Islet precursor cell (in vitro differentiated cells): ENCODE measurements around the gene TM9SF3.
A peak's percentile ranks its signal among the peaks of the same experiment; 100 is the strongest.
"Not testable (repeated sequence)": the region's sequence is repeated elsewhere in the genome, so short reads cannot be mapped to it uniquely, and the experiment has no call there.

ENCODE experiments used
- DNase-seq: peaks from one replicate; pipeline ENCODE4 v3.0.0-alpha.2; 2018

TM9SF3 gene

DNA sequence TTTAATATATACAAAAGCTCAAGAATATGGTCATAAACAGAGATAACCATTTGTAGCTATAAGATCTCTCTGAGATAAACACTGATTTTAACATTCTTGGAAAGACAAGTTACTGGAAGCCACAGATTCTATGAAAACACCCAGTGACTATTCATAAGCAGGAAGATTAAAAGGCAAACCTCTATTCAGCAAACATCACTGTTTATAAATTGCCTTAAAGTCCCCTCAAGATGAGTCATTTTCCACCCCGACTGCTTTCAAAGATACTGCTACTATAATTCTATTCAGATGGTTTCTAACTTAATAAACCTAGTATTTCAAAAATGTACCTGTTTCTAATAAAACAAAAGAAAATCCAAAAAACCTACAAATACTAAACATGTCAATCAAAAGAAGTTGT lies 21.0 kb downstream of the TM9SF3 start:
- DNase-seq: no peak

DNA sequence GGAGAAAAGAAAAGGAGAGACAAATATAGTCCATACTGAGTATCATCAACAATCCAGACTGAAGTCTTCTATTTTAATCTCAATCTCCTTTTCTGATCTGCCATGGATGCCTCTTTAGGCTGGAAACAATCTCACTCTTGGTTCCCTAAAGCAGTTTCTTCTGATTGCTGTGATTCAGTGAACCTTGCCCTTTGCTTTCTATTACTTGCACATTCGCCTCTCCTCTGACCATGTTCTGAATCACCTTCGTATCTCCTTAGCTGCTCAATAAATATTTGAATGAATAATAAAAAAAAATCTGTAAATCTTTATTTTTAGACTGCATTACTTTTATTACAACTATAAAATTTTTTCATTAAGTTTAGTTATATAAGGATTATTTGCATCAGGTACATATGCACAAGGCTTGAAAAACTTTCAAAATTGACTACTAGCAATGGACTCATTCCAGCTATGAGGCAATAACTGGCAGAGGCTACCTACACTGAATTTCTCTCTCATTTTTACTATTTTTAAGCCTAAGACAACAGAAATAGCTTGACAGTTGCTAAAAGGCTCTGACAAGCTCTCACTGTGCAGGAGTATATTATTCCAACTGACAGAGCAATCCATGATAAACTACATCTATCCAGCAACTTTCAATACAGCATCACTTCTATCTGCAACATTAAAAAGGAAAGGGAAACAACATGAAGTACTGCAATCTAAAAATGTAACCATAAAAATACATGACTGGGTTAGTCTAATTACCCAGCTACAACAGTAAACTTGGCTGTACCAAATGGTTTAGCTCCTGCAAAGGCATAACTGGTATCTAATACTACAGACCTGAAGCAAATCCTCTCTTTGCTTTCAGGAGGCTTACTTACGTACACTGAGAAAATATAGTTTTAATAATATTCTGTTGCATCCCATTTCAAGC lies 25.6 kb downstream of the TM9SF3 start:
- no peak for DNase-seq

DNA sequence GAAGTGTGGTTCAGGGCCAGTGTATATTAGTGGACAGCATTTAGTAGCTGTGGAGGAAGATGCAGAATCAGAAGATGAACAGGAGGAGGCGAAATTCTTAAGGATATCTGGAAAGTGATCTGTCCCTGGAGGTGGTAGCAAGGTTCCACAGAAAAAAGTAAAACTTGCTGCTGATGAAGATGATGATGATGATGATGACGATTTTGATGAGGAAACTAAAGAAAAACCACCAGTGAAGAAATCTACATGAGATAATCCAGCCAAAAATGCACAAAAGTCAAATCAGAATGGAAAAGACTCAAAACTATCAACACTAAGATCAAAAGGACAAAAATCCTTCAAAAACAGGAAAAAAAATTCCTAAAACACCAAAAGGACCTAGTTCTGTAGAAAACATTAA lies 26.3 kb downstream of the TM9SF3 start:
- no peak for DNase-seq

GRCh38 chr10:96556003-96556402 lies 30.8 kb downstream of the TM9SF3 start:
- no peak for DNase-seq

- no peak for DNase-seq
Observed at GRCh38 chr10:96555330-96555729, 31.5 kb downstream of the TM9SF3 start.

GRCh38 chr10:96548589-96548988 lies 38.2 kb downstream of the TM9SF3 start:
- no peak for DNase-seq

DNA sequence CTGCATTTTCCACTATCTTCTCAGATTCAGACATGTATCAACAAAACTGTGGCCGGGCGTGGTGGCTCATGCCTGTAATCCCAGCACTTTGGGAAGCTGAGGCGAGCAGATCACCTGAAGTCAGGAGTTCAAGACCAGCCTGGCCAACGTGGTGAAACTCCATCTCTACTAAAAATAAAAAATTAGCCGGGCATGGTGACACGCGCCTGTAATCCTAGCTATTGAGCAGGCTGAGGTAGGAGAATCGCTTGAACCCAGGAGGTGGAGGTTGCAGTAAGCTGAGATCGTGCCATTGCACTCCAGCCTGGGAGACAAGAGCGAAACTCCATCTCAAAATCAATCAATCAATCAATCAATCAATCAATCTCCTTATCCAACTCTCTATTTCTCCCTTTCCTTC lies 41.3 kb downstream of the TM9SF3 start:
- DNase-seq: not testable (repeated sequence)

DNA sequence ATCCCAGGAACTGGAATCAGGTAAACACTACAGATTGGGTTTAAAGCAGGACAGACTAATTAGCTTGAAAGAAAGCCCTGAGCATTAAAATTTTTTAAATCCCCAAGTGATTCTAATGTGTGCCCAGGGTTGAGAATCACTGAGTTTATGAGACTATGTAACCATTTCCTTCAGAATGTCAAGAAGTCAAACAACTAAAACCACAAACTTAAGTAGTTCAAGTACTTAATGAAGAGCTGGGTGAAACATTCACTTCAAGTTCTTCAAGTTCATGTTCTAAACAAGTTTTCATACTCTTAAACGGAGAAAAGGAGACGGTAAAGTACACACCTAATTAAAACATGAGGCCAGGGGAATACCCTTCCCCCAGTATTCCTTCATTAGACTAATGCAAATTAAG lies 44.9 kb downstream of the TM9SF3 start:
- DNase-seq: no peak

- DNase-seq: no peak
Observed at GRCh38 chr10:96540240-96540639, 46.6 kb downstream of the TM9SF3 start.

DNA sequence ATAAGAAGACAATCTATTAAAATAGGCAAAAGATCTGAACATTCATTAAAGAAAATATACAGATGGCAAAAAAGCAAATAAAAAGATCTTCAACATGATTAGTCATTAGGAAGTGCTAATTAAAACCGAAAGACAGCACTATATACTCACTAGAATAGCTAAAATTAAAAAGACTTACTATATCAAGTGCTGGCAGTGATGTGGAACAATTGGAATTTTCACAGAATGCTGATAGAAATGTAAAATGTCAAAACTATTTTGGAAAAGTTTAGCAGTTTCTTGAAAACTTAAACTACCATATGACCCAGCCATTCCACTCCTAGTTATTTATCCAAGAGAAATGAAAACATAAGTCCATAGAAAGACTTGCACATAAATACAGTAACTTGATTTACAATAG lies 48.1 kb downstream of the TM9SF3 start:
- DNase-seq: no peak

- DNase-seq: no peak
Observed at GRCh38 chr10:96536129-96536528, 50.7 kb downstream of the TM9SF3 start.

DNA sequence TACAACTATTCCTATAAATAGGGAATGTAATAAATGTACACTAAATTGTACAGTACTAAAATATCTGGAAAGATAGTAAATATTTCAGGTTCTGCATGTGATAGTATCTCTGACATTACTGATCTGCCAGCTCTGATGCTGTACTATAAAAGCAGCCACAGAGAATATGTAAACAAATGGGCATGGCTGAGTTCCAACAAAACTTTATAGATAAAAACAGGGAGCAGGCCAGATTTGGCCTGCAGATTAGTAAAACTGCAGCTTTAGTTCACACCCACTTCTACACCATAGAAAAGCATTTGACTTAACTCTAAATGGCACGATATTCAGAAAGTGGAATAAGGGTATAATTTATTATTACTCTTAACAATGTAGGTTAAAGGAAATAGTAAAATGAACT lies 54.3 kb downstream of the TM9SF3 start:
- DNase-seq: no peak

DNA sequence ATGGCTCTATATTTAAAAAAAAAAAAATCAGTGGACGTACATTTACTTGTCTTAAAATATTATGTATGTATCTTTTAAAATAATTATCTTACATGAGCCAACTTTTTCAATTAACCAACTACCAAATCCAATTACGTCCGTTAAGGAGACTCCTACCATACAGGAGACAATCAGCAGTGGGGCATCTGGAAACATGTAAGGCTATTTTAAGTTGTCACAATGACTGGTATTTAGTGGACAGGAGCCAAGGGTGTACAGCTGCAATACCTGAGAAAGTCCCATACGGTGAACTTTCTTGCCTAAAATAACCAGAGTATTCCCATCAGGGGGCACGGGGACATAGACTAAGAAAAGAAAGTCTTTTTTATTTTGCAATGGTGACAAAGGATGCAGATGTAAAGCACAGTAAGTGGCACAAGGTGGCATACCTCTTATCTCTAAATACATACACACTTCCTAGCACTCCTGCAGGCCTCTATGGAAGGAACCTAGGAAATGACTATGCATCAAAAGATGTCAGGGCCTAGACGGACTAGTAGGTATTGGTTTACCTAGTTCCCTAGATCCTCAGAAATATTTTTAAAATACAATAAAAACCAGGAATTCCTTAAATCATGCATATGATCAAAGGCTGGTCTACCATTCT lies 57.1 kb downstream of the TM9SF3 start:
- no peak for DNase-seq

DNA sequence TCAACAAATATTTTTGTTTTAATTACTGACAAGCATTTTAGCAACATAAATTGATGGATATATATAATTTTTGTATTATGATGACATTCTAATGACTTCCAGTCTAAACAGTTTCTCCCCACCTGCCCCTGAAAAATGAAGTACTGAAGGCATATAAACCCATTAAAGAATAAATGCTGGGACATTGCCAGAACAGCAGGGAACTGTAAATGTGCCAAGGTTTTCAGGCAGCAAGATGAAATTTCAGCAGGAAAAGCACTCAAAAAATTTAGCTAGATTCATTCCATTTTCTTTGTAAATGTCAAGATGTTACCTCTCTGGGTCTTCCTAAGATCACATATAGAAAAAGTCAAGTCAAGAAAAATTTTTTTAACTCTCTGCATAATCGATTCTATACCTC lies 62.1 kb downstream of the TM9SF3 start:
- no peak for DNase-seq

DNA sequence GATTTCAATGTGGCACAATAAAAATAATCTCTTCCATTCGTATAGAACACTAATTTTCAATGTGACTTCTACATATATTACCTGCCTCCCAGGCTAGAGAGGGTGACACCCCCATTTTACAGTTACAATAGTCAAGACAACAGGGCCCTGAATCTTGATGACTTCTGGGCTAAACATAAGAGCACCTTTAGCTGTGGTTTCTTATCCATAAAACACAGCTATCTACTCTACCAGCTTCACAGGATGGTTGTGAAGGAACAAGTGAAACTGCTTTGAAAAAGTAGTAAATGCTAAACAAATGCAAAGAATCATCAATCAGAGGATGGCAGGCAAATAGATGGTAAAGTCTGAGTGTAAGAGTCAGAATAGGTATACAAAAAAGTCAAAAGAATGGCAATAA lies 69.5 kb downstream of the TM9SF3 start:
- DNase-seq: no peak

- DNase-seq: no peak
Observed at GRCh38 chr10:96516337-96516736, 70.5 kb downstream of the TM9SF3 start.

DNA sequence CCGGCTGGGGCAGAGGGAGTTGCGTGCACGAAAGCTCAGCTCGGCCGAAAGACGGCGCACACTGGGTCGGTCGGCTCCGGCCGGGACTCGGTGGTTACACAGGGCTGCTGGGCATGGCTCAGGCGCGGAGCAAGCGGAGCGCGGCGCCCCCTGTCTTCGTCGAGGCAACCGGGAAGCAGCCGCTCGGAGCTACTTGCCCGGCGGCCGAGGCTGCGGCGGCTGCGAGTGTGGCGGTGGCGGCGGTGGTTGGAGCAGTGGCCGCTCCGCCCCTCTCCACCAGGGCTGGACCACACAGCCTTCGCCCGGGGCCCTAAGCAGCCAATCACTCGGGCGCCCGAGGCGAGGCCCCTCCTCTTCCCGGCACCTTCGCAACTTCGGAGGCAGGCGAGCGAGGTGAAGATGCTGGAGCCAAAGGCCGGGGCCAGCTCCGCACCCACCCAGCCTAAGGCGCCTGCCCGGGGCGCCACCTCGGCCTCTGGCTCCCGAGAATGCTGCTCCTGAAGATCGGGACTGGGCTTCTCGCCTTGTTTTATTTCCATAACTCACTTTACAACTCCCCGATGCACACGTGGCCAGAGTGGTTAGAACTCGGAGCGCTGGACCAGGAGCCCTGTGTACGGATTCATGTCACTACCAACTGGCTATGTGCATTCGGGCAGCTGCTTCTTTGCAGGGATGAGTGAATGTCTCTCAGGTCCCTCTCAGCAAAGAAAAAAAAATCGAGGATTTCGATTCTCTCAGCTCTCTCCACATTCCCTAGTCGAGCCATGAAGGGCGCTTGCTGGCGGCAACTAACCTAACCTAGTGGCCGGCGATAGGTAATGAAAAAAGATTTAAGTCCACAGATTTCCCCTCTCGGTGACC lies 72.9 kb downstream of the TM9SF3 start, which contains the start of gene TLL2:
Gene TLL2, minus strand, starts transcription at position 229 of the 864 bp plus-strand sequence. CDS start 241 bp downstream, outside the sequence.
- peak; percentile 98 for DNase-seq

GRCh38 chr10:96513305-96513697 lies 73.5 kb downstream of the TM9SF3 start:
- DNase-seq: no peak

DNA sequence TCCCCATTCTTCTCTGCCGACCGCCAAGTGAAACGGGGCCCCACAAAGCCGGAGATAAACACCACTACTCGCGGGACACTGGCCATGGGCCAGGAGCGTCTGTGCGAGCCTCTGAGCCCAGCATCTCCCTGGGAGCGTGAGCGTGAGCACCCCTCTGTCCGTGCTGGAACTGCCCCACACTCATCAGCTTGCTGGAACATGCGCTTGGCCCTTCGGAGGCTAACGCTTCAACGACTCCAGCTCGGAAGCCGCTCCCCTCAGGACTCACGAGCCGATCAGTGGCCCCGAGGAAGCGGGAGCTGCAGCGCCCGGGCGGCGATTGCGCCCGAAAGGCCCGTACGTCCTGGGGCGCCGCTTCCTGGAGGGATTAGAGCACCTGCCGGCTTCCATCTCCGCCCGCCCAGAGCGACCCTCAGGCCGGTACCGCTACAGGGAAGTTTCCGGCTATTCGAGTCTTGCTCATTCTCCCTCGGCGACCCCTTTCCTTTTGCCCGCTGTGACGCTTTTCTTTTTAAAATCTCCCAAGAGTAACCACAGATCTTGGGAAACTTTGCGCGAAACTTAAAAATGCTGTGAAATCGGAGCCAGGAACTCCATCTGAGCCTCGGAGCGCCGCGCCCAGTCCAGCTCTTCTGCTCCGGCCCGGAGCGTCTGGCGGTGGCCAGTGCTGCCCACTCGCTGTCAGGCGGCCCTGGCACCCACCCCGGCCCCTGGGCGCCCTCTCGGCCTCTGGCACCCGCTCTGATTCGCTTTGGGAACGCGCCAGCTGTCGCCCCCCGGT lies 74.1 kb downstream of the TM9SF3 start:
- DNase-seq: peak; percentile 65

GRCh38 chr10:96511044-96511945 lies 75.5 kb downstream of the TM9SF3 start:
- peak; percentile 90 for DNase-seq

- DNase-seq: peak; percentile 42
Observed at GRCh38 chr10:96509017-96509641, 77.7 kb downstream of the TM9SF3 start.
